Thoracic aorta (tissue), 2 donors: Measurements from ENCODE around the gene COL1A1. TPM values are rescaled to one million over a fixed set of nuclear protein-coding genes. Genes with fewer than 3 reads are reported as not detected.
A peak's percentile ranks its signal among the peaks of the same experiment; 100 is the strongest.

Experiments
- ATAC-seq: fragments of 150-250 bp; one replicate; pipeline ENCODE4 v1.8.0; 2017; ENCODE audit warnings: low read depth; ENCODE audit not compliant: insufficient number of reproducible peaks, low FRiP score
- DNase-seq: peaks from one replicate; pipeline ENCODE4 v3.0.0-alpha.2; 2020; ENCODE audit warnings: low spot score
- H3K27ac ChIP-seq, 2 donors: fragments of 200-600 bp; sonication (generic); 1 replicate in 1 of 2; 2 replicates in 1 of 2; pipeline ENCODE4 v1.5.1; 2016; ENCODE audit warnings: mild to moderate bottlenecking in 2 of 2, moderate library complexity in 2 of 2
- H3K27me3 ChIP-seq: fragments of 200-600 bp; sonication (generic); replicated peaks from 2 replicates; pipeline ENCODE4 v1.6.0; 2016; ENCODE audit warnings: mild to moderate bottlenecking; ENCODE audit not compliant: insufficient read depth
- H3K36me3 ChIP-seq: fragments of 200-600 bp; sonication (generic); one replicate; pipeline ENCODE4 v1.5.1; 2016
- H3K4me1 ChIP-seq, 2 donors: fragments of 200-600 bp; sonication (generic); 1 replicate in 1 of 2; 2 replicates in 1 of 2; pipeline versions ENCODE4 v1.5.1 to v1.6.0; 2016; ENCODE audit warnings: low read depth in 2 of 2, mild to moderate bottlenecking in 1 of 2; ENCODE audit not compliant: control insufficient read depth in 1 of 2
- H3K4me3 ChIP-seq: fragments of 200-600 bp; sonication (generic); 2 replicates; pipeline ENCODE4 v1.5.1; 2016; ENCODE audit warnings: mild to moderate bottlenecking
- H3K9me3 ChIP-seq: fragments of 200-600 bp; sonication (generic); 2 replicates; pipeline ENCODE4 v1.5.1; 2016
- CTCF ChIP-seq: fragments of 200-600 bp; sonication (generic); IDR thresholded peaks from one replicate; pipeline ENCODE4 v1.5.1; 2019; ENCODE audit warnings: antibody characterized with exemption
- total RNA-seq, 2 donors: library from RNA; depleted of rRNA; stranded (reverse); fragments of >200 nt; gene quantifications; one replicate each; pipeline versions ENCODE4 v1.1.0 to v1.2.3, GENCODE V29; 2016

The COL1A1 gene
- total RNA-seq, 2 donors from 2014 or later = 261 to 270 TPM

GRCh38 chr17:50187751-50188530 is 13.5 kb downstream of the COL1A1 start:
- no peak for ATAC-seq
- Histone ChIP-seq H3K27ac (peak overlapping the region; percentile 86 to 88), H3K36me3 (peaks cover 59% of the 10 kb centered on the region)

GRCh38 chr17:50187394-50187725 is 14.1 kb downstream of the COL1A1 start:
- no peak for DNase-seq
- no peak for ATAC-seq
- peak overlapping the region; percentile 86 to 88 for H3K27ac ChIP-seq
- no peak overlapping the region for H3K4me3 ChIP-seq
- no peak for TF ChIP-seq CTCF
- H3K9me3 ChIP-seq = no peaks in the 10 kb centered on the region
- H3K36me3 ChIP-seq = peaks cover 53% of the 10 kb centered on the region
- no peaks in the 10 kb centered on the region for H3K27me3 ChIP-seq
- peaks cover 12 to 83% of the 10 kb centered on the region in 2 donors for H3K4me1 ChIP-seq

More at GRCh38 chr17:50187751-50188530, 13.5 kb downstream of the COL1A1 start:
- H3K9me3 ChIP-seq = no peaks in the 10 kb centered on the region
- TF ChIP-seq CTCF = no peak
- no peak overlapping the region for H3K4me3 ChIP-seq
- no peak for DNase-seq
- H3K27me3 ChIP-seq = no peaks in the 10 kb centered on the region
- H3K4me1 ChIP-seq = peaks cover 12 to 87% of the 10 kb centered on the region in 2 donors

GRCh38 chr17:50186661-50187393 is 14.6 kb downstream of the COL1A1 start:
- Histone ChIP-seq H3K9me3 (no peaks in the 10 kb centered on the region), H3K4me1 (peaks cover 12 to 82% of the 10 kb centered on the region in 2 donors), H3K27ac (peak overlapping the region; percentile 86 to 88), H3K4me3 (no peak overlapping the region), H3K36me3 (peaks cover 48% of the 10 kb centered on the region), H3K27me3 (no peaks in the 10 kb centered on the region)
- TF ChIP-seq CTCF = no peak
- DNase-seq = no peak
- no peak for ATAC-seq

- no peak for TF ChIP-seq CTCF
- Histone ChIP-seq H3K36me3 (peaks cover 39% of the 10 kb centered on the region), H3K9me3 (no peaks in the 10 kb centered on the region), H3K4me3 (no peak overlapping the region), H3K27ac (peak overlapping the region; percentile 86 to 88), H3K4me1 (peaks cover 12 to 72% of the 10 kb centered on the region in 2 donors), H3K27me3 (no peaks in the 10 kb centered on the region)
- no peak for DNase-seq
- no peak for ATAC-seq
Observed at GRCh38 chr17:50185631-50186471, 15.6 kb downstream of the COL1A1 start.
